ENCODE results near the gene MAP1B. TPM values are rescaled to one million over a fixed set of nuclear protein-coding genes. Genes with fewer than 3 reads are reported as not detected.

MAP1B gene
- total RNA-seq, 2 donors from 2014 or later: 87.9 to 93.3 TPM

- H3K27ac Mint-ChIP-seq: no peak overlapping the region
- Histone ChIP-seq H3K36me3 (ENCODE audit: control insufficient read depth, insufficient read depth, low read length) (peaks cover 52% of the 10 kb centered on the region), H3K4me3 (ENCODE audit: low read length) (no peak overlapping the region), H3K27me3 (ENCODE audit: control insufficient read depth, insufficient read depth, low read length, poor library complexity, severe bottlenecking) (no peaks in the 10 kb centered on the region), H3K9me3 (ENCODE audit: control insufficient read depth, low read length) (no peaks in the 10 kb centered on the region), H3K27ac (ENCODE audit: low read depth, low read length) (peak overlapping the region; percentile 30), H3K4me1 (ENCODE audit: control insufficient read depth, insufficient read depth, low read length) (no peaks in the 10 kb centered on the region), H3K9ac (ENCODE audit: extremely low read depth, low read length, poor library complexity, severe bottlenecking) (no peak overlapping the region)
- no peak overlapping the region for H3K4me3 Mint-ChIP-seq
- H3K4me1 Mint-ChIP-seq: no peaks in the 10 kb centered on the region
- TF ChIP-seq, protein P1, sequence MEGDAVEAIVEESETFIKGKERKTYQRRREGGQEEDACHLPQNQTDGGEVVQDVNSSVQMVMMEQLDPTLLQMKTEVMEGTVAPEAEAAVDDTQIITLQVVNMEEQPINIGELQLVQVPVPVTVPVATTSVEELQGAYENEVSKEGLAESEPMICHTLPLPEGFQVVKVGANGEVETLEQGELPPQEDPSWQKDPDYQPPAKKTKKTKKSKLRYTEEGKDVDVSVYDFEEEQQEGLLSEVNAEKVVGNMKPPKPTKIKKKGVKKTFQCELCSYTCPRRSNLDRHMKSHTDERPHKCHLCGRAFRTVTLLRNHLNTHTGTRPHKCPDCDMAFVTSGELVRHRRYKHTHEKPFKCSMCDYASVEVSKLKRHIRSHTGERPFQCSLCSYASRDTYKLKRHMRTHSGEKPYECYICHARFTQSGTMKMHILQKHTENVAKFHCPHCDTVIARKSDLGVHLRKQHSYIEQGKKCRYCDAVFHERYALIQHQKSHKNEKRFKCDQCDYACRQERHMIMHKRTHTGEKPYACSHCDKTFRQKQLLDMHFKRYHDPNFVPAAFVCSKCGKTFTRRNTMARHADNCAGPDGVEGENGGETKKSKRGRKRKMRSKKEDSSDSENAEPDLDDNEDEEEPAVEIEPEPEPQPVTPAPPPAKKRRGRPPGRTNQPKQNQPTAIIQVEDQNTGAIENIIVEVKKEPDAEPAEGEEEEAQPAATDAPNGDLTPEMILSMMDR (conservative IDR thresholded peaks at IDR 0.05): no peak
- H3K9me3 Mint-ChIP-seq: no peaks in the 10 kb centered on the region
- peak; percentile 61 for DNase-seq
- H3K27me3 Mint-ChIP-seq (ENCODE audit: insufficient read depth): no peaks in the 10 kb centered on the region
- WGBS, 2 experiments (ENCODE audit: insufficient coverage in 1 of 2, insufficient read length in 1 of 2): 88 to 92% methylated on average over 9 to 10 of the region's 10 CpGs
- H3K36me3 Mint-ChIP-seq (ENCODE audit: low read depth): peaks cover 36% of the 10 kb centered on the region
Observed at GRCh38 chr5:72209147-72210115, 102.2 kb downstream of the MAP1B start.

DNA sequence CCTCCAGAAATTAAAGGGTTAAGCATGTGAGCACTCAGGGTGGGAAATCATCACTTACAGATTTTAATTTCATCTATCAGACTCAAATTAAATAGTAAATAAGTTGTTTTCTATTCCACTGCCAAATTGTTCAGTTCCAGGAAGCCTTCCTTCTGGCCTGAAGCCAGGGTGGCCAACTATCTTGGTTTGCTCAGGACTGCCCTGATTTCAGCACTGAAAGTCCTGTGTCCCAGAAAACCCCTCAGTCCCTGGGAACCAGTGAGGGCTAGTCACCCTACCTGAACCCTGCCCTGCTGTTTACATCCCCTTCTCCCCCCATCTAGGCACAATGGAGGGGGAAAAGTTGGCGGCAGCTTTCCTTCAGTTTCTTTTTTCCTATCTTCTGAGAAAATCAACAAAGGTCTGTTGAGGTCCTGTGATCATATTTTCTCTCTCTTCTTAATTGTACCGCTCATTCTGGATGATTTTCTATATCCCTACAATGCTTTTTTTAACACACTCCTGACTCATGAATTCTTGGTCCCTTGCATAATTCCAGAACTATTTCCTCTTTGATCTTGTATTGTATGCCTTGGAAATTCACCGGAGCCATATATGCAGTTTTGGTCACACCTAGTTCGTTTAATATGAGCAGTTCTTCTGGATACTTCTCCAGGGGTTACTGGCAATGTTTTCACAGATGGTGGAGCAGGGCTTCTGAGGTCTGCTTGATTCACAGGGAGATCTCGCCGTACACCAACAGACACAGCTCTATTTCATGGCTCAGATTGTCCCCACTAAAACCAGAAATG, 103.8 kb downstream of the MAP1B start:
- H3K36me3 Mint-ChIP-seq (ENCODE audit: low read depth): peaks cover 19% of the 10 kb centered on the region
- H3K27me3 Mint-ChIP-seq (ENCODE audit: insufficient read depth): no peaks in the 10 kb centered on the region
- Histone ChIP-seq H3K36me3 (ENCODE audit: control insufficient read depth, insufficient read depth, low read length) (peaks cover 43% of the 10 kb centered on the region), H3K9ac (ENCODE audit: extremely low read depth, low read length, poor library complexity, severe bottlenecking) (no peak overlapping the region), H3K27ac (ENCODE audit: low read depth, low read length) (peak overlapping the region; percentile 42), H3K4me1 (ENCODE audit: control insufficient read depth, insufficient read depth, low read length) (no peaks in the 10 kb centered on the region), H3K9me3 (ENCODE audit: control insufficient read depth, low read length) (no peaks in the 10 kb centered on the region), H3K4me3 (ENCODE audit: low read length) (no peak overlapping the region), H3K27me3 (ENCODE audit: control insufficient read depth, insufficient read depth, low read length, poor library complexity, severe bottlenecking) (no peaks in the 10 kb centered on the region)
- DNase-seq: no peak
- TF ChIP-seq, protein P1 (conservative IDR thresholded peaks at IDR 0.05): no peak
- no peaks in the 10 kb centered on the region for H3K9me3 Mint-ChIP-seq
- no peaks in the 10 kb centered on the region for H3K4me1 Mint-ChIP-seq
- H3K27ac Mint-ChIP-seq: no peak overlapping the region
- H3K4me3 Mint-ChIP-seq: no peak overlapping the region
- 97 to 100% methylated on average over 3 to 6 of the region's 6 CpGs for WGBS, 2 experiments (ENCODE audit: insufficient coverage in 1 of 2, insufficient read length in 1 of 2)

DNA sequence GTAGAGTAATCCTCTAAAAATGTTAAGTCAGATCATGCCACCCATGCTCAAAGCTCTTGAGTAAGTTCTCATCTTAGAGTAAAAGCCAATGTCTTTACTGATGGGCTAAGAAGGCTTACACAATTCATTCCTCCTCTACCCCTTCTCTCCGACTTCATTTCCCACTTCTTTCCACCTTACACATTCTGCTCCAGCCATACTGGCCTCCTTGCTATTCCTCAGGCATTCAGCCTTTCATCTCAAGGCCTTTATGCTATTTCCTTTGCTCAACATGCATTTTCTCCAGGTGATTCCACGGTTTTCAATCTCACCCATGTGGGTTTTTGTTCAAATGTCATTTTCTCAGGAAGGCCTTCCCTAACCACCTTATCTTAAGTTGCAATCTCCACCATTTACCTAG, 104.9 kb downstream of the MAP1B start:
- Mint-ChIP-seq H3K4me1 (no peaks in the 10 kb centered on the region), H3K27me3 (ENCODE audit: insufficient read depth) (no peaks in the 10 kb centered on the region), H3K36me3 (ENCODE audit: low read depth) (peaks cover 12% of the 10 kb centered on the region), H3K27ac (no peak overlapping the region), H3K4me3 (no peak overlapping the region), H3K9me3 (no peaks in the 10 kb centered on the region)
- H3K27ac ChIP-seq (ENCODE audit: low read depth, low read length): no peak overlapping the region
- H3K4me1 ChIP-seq (ENCODE audit: control insufficient read depth, insufficient read depth, low read length): no peaks in the 10 kb centered on the region
- H3K36me3 ChIP-seq (ENCODE audit: control insufficient read depth, insufficient read depth, low read length): peaks cover 37% of the 10 kb centered on the region
- DNase-seq: no peak
- TF ChIP-seq, protein P1 (conservative IDR thresholded peaks at IDR 0.05): no peak
- H3K27me3 ChIP-seq (ENCODE audit: control insufficient read depth, insufficient read depth, low read length, poor library complexity, severe bottlenecking): no peaks in the 10 kb centered on the region
- H3K9me3 ChIP-seq (ENCODE audit: control insufficient read depth, low read length): no peaks in the 10 kb centered on the region
- H3K9ac ChIP-seq (ENCODE audit: extremely low read depth, low read length, poor library complexity, severe bottlenecking): no peak overlapping the region
- H3K4me3 ChIP-seq (ENCODE audit: low read length): no peak overlapping the region
- WGBS, 2 experiments (ENCODE audit: insufficient coverage in 1 of 2, insufficient read length in 1 of 2): 82 to 91% methylated on average over 2 of the region's 2 CpGs
